SH-SY5Y (cell line): ENCODE measurements around the gene FLOT1.

Experiments used
- GATA2 ChIP-seq: IDR thresholded peaks from 2 replicates; pipeline ENCODE4 v1.6.1; 2011; ENCODE audit warnings: mild to moderate bottlenecking, low read depth, low read length
- GATA3 ChIP-seq: IDR thresholded peaks from 2 replicates; pipeline ENCODE4 v1.6.1; 2011; ENCODE audit warnings: low read depth, mild to moderate bottlenecking, low read length, moderate library complexity

- no peak for TF ChIP-seq GATA2
- TF ChIP-seq GATA3 = no peak
These were observed 32.2 kb upstream of the FLOT1 start for GRCh38 chr6:30774701-30775100.
